Keratinocyte (primary cell): ENCODE data around the gene GNB1L.

Experiments used
- CTCF ChIP-seq, 3 experiments: IDR thresholded peaks in 1 of 3; conservative IDR thresholded peaks in 1 of 3; optimal IDR thresholded peaks in 1 of 3; 2 replicates in 2 of 3; 3 replicates in 1 of 3; pipeline versions ENCODE3 to v1.5.1; 2011; ENCODE audit warnings: low read length in 3 of 3, mild to moderate bottlenecking in 3 of 3, moderate library complexity in 2 of 3, control low read depth in 1 of 3, inconsistent platforms in 1 of 3; ENCODE audit not compliant: insufficient read depth in 2 of 3; ENCODE audit errors: extremely low read depth in 1 of 3
- EZH2 ChIP-seq: IDR thresholded peaks from one replicate; pipeline ENCODE4 v1.6.1; 2012; ENCODE audit warnings: inconsistent platforms, mild to moderate bottlenecking, low read length, moderate library complexity

DNA sequence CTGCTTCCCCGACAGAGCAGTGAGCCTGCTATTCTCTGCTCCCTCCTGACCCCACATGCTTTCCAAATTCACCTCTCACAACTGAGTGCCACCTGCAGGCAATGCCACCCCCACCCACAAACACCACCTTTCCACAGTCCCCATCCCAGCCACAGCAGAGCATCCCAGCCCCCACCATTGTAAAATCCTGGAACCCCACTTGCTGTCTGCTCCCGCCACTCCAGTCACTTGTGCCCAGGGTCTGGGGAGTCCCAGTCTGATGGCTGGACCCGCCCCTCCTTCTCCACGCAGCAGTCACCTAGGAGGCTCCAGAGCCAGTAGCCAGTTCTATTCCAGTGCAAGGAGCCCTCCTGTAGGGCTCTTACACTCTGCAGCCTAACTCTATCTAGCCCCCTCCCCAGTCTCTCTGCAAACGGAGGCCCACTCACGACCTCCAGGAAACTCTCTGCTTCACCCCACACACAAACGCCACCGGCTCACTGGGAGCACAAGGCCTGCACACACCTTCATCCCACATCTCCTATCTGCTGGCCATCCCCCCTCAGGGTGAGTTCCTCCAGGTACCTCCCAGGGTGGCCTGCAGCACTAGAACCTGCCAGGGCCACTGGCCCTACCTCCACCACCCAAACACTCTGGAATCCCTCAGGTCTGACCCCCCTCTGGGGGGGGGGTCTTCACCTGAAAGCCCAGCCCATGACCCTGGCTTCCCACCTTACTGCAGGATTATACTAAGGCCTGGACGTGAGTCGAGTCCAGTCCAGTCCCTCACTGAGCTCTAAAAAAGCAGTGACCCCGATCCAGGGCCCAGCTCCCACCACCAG is 1.4 kb downstream of the GNB1L start:
- TF ChIP-seq CTCF (optimal IDR thresholded peaks at IDR 0.05 in 1 of 3, IDR thresholded peaks at IDR 0.05 in 1 of 3, conservative IDR thresholded peaks at IDR 0.05 in 1 of 3; ENCODE audit: extremely low read depth in 1 of 3, insufficient read depth in 2 of 3, low read length in 3 of 3), result no peak
- no peak for TF ChIP-seq EZH2
